ENCODE data around the gene RAB11FIP4. TPM values are rescaled to one million over a fixed set of nuclear protein-coding genes. Genes with fewer than 3 reads are reported as not detected.

Gene RAB11FIP4
- total RNA-seq, 4 donors from 2014 or later: 0.47 to 14.1 (median 1.9) TPM

DNA sequence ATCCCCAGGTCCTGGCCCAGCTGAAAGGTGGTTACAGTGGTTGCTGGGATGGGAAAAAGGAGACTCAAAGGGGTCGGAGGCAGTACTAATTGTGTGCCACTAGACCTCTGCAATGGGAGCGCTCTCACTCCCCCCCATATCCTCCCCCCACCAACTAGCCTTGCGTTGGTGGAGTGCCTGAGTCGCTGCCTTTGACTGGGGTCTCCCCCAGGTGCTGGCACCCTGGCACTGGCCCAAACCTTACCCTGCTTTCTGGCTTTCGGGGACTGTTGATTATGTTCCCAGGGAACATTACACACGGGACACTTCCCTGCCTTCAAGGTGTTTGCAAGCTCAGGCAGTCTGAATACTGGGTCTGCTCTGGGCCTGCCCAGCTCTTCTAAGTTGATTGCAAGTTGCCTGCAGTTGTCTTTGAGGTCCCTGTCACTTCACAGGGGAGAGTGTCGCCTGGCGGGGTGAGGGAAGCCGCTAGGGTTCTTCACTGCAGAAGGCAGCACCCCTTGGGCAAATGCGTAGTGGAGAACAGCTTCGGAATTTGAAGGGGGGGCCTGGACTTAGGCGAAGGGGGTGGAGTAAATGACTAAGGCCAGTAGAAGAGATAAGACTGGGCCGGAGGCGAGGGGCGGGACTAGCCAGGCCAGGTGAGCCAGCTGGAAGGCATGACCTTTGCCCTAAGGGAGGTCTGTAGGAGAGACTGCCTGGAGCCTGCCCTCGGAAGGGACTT lies 98.0 kb downstream of the RAB11FIP4 start:
- TF ChIP-seq POLR2A (IDR thresholded peaks at IDR 0.05) (no peak), EP300 (IDR thresholded peaks at IDR 0.05) (no peak), POLR2AphosphoS5 (IDR thresholded peaks at IDR 0.05) (no peak)
- TF ChIP-seq, protein P1, sequence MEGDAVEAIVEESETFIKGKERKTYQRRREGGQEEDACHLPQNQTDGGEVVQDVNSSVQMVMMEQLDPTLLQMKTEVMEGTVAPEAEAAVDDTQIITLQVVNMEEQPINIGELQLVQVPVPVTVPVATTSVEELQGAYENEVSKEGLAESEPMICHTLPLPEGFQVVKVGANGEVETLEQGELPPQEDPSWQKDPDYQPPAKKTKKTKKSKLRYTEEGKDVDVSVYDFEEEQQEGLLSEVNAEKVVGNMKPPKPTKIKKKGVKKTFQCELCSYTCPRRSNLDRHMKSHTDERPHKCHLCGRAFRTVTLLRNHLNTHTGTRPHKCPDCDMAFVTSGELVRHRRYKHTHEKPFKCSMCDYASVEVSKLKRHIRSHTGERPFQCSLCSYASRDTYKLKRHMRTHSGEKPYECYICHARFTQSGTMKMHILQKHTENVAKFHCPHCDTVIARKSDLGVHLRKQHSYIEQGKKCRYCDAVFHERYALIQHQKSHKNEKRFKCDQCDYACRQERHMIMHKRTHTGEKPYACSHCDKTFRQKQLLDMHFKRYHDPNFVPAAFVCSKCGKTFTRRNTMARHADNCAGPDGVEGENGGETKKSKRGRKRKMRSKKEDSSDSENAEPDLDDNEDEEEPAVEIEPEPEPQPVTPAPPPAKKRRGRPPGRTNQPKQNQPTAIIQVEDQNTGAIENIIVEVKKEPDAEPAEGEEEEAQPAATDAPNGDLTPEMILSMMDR (IDR thresholded peaks at IDR 0.05): no peak
- WGBS, 2 donors (ENCODE audit: low coverage in 1 of 2): 81% methylated on average over 4 of the region's 16 CpGs; no CpG with 5 or more reads in 1 of the 2 donors
- Histone ChIP-seq H3K4me3 (no peak overlapping the region), H3K9me3 (no peaks in the 10 kb centered on the region), H3K4me1 (peaks cover 0 to 26% (median 10%) of the 10 kb centered on the region in 3 donors), H3K27me3 (peaks cover 43% of the 10 kb centered on the region), H3K27ac (no peak overlapping the region), H3K36me3 (no peaks in the 10 kb centered on the region)
- no peak for ATAC-seq

DNA sequence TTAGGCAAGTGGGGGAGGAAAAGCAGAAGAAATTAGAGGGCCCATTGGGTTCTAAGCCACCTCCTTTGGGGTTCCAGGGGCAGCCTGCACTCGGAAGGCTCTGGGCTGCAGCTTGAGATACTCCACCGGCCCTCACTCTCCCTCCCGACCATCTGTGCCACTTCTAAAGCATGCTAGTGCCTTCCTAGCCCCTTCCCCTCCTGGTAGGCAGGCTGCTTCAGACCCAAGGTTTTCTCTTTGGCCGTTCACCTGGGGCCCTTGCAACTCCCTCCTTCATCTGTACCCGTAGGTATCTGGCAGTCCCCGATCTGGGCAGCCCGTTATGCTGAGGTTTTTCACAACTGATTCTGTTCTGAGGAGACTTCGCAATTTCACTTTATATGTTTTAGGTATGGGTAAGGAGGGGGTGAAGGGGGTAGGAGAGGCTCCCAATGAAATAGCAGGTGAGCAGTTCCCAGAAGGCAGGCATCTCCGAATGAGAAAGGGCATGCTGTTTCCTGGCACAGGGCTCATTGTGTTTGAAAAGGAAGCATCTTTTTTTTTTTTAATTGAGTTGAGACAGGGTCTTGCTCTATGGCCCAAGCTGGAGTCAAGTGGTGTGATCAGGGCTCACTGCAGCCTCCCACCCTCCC lies 98.7 kb downstream of the RAB11FIP4 start:
- Histone ChIP-seq H3K36me3 (no peaks in the 10 kb centered on the region), H3K9me3 (no peaks in the 10 kb centered on the region), H3K27ac (no peak overlapping the region), H3K4me1 (peaks cover 0 to 26% (median 10%) of the 10 kb centered on the region in 3 donors), H3K4me3 (no peak overlapping the region), H3K27me3 (peaks cover 43% of the 10 kb centered on the region)
- no peak for ATAC-seq
- TF ChIP-seq, protein P1 (IDR thresholded peaks at IDR 0.05): no peak
- TF ChIP-seq POLR2A (IDR thresholded peaks at IDR 0.05) (no peak), POLR2AphosphoS5 (IDR thresholded peaks at IDR 0.05) (no peak), EP300 (IDR thresholded peaks at IDR 0.05) (no peak)
- WGBS, 2 donors (ENCODE audit: low coverage in 1 of 2): 67% methylated on average over 5 of the region's 9 CpGs; no CpG with 5 or more reads in 1 of the 2 donors

DNA sequence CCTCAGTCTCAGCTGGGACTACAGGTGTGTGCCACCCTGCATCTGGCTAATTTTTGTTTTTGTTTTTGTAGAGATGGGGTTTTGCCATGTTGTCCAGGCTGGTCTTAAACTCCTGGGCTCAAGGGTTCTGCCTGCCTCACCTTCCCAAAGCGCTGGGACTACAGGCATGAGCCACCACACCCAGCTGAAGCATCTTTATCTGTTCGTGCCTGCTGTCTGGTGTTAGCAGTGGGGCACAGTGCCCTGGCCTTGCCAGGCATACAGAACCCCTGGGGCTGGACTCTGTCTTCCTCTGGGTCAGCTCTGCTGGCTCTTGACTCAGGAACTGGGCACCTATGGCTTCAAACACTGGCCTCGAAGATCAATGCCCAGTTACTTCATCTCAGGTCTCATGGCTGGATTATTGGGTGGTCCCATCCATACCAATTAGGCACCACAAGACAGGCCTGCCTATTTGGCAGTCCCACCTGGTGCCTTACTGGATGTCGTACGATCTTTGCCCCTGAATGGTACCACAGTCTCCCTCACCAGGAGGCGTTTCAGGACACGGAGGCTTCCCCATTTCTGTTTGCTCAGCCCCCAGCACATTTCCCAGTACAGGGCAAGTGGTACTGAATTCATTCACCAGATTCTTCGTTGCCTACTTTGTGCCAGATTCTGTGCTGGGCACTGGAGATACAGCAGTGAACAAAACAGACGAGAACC lies 99.3 kb downstream of the RAB11FIP4 start:
- no peak for TF ChIP-seq EP300 (IDR thresholded peaks at IDR 0.05)
- TF ChIP-seq, protein P1 (IDR thresholded peaks at IDR 0.05): no peak
- TF ChIP-seq POLR2AphosphoS5 (IDR thresholded peaks at IDR 0.05): no peak
- TF ChIP-seq POLR2A (IDR thresholded peaks at IDR 0.05): no peak
- Histone ChIP-seq H3K27me3 (peaks cover 41% of the 10 kb centered on the region), H3K27ac (no peak overlapping the region), H3K4me1 (peaks cover 0 to 26% (median 10%) of the 10 kb centered on the region in 3 donors), H3K9me3 (no peaks in the 10 kb centered on the region), H3K36me3 (no peaks in the 10 kb centered on the region), H3K4me3 (no peak overlapping the region)
- 82 to 88% methylated on average over 3 to 4 of the region's 9 CpGs for WGBS, 2 donors (ENCODE audit: low coverage in 1 of 2)
- ATAC-seq: no peak

DNA sequence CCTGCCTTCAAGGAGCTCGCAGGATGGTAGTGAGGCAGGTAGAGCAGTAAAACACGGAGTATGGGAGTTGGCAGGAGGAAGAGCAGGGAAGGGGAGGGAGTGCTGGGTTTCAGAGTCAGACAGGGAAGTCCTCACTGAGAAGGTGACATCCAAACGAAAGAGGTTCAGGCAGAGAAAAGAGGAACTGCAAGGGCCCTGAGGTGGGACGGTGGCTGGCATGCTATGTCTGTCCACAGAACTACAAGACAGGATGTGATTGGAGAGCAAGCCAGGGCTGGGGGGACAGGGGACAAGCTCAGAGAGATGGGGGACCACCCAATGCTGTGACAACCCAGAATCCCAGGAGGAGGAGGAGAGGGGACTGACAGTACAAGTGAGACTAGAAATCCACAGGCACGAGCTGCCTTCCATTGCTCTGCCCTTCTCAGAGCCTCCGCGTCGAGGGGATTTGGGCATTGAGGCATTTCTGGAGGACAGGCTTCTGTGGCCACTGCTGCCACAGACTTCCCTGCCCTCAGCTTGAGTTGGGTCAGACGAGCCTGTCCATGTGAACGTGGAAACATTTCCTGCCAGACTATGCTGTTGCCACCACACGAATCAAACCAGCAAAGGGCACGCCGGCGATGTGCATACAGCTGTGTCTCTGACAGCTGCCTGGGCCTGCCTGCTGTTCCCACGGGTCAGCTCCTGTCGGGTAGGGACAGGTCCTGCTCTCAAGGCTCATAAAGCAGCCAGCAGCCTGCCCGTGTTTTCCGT lies 100.1 kb downstream of the RAB11FIP4 start:
- H3K36me3 ChIP-seq: no peaks in the 10 kb centered on the region
- H3K27me3 ChIP-seq: peaks cover 40% of the 10 kb centered on the region
- peaks cover 0 to 25% (median 10%) of the 10 kb centered on the region in 3 donors for H3K4me1 ChIP-seq
- no peak overlapping the region for H3K4me3 ChIP-seq
- no peak for ATAC-seq
- TF ChIP-seq EP300 (IDR thresholded peaks at IDR 0.05) (no peak), POLR2AphosphoS5 (IDR thresholded peaks at IDR 0.05) (no peak)
- no peaks in the 10 kb centered on the region for H3K9me3 ChIP-seq
- H3K27ac ChIP-seq: no peak overlapping the region
- WGBS, 2 donors (ENCODE audit: low coverage in 1 of 2): 55 to 67% methylated on average over 1 to 5 of the region's 18 CpGs

DNA sequence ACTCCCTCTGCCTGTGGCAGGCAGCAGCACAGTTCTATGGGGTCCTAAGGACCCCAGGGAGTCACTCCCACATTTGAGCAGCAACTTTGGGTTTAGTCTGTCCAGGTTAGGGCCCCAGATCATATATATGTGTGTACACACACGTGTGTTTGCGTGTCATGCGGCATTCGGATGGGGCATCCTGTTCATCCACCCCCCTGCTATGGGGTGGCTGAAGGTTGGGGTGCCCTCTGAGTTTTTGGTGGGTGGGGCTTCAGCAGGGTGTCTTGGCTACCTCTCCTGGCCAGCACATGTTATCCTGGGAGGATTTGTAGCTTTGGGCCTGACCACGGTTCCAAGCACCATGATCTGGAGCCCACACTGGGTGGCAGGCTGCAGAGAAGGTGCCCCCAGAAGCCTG lies 100.7 kb downstream of the RAB11FIP4 start:
- Histone ChIP-seq H3K27ac (no peak overlapping the region), H3K4me1 (peaks cover 0 to 18% (median 10%) of the 10 kb centered on the region in 3 donors), H3K9me3 (no peaks in the 10 kb centered on the region), H3K4me3 (no peak overlapping the region), H3K27me3 (peaks cover 33% of the 10 kb centered on the region), H3K36me3 (no peaks in the 10 kb centered on the region)
- ATAC-seq: no peak
- TF ChIP-seq POLR2A (IDR thresholded peaks at IDR 0.05) (no peak), EP300 (IDR thresholded peaks at IDR 0.05) (no peak), POLR2AphosphoS5 (IDR thresholded peaks at IDR 0.05) (no peak)
- TF ChIP-seq, protein P1 (IDR thresholded peaks at IDR 0.05): no peak
- 88 to 90% methylated on average over 1 to 2 of the region's 5 CpGs for WGBS, 2 donors (ENCODE audit: low coverage in 1 of 2)

All from gastroesophageal sphincter (tissue), 4 donors.